Activated T-cell treated with anti-CD3 and anti-CD28 coated beads, Interleukin-2, amount 50 U/mL, for 1 hour (primary cell): Measurements from ENCODE around the gene CAMKMT.

Source experiments
- DNase-seq: peaks from one replicate; pipeline ENCODE4 v3.0.0-alpha.2; 2020

The CAMKMT gene

GRCh38 chr2:44779793-44780192, 418.0 kb downstream of the CAMKMT start:
- DNase-seq = no peak

DNA sequence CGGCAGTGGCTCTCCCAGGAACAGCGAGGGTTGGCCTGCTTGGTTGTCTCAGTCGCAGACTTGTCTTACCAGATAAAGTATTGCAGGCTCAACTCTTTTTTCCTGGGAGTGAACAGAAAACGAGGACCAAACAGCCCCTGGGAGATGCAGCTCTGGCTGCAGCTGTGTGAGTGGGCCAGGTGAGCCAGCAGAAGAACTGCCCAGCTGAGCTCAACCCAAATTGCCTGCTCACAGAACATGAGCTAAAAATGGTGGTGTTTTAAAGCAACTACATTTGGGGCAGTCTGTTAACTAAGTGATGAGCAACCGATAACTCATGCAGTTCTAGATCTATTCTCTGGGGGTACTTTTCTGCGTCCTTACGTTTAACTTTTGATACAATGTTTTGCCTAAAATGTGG, 418.7 kb downstream of the CAMKMT start:
- no peak for DNase-seq

DNA sequence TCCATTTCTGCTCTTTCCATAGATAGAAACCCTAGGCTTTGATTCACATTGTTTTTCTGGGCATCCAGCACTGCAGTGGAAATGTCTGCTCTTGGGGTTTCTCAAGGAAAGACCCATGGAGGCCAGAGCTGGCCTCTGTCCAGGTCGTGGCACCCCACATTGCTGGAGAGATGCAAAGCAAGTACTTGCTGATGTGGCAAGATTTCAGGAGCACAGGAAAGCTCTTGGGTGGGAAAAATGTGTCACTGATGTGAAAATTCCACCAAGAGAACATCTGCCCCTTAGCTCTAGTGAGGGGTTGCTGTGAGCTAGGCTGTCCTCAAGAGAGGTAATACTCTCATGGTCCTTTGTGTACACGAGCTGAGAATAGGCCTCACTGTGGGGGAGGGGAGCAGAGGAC, 423.7 kb downstream of the CAMKMT start:
- no peak for DNase-seq

DNA sequence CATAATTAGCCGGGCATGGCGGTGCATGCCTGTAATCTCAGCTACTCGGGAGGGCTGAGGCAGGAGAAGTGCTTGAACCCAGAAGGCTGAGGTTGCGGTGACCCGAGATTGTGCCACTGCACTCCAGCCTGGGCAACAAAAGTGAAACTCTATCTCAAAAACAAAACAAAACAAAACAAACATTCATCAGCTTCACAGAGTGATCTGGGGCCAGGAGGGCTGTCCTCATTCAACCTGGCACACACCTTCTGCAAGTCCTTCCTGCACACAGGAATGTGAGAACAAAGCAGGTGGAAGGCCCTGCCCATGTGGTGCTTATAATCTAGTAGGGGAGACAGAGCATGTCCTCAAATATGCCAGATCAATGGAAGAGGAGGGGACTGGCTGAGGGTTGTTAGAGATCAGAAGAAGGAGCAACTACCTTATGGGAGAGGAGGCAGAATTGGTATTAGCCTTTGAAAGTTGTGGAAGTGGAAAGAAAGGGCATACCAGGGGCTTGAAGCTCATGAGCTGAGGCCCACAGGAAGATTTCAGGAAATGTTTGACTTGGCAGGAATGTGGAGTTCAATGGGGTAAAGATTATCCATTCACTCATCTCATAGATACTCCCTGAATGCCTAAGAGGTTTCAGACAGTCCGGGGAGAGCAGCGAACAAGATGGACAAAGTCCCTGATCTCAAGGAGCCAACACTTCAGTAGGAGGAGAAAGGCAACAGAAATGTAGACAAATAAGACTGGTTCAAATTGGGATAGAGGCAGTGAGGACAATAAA, 424.5 kb downstream of the CAMKMT start:
- DNase-seq = no peak

DNA sequence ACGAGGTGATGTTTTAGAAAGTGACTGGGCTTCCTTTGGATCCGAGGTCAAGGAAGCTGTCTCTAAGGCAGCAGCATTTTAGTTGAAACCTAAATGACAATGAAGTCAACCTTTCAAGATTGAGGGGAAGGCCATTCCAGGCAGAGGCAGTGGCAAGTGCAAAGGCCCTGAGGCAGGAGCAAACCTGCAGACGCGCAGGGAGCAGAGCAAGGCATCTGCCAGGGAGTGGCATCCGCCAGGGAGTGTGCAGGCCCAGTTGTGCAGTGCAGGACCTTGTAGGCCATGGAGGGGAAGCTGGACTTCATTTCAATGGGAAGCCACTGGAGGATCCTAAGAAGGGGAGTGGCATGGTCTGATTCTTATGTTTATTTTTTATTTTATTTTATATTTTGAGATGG, 425.1 kb downstream of the CAMKMT start:
- DNase-seq = no peak

GRCh38 chr2:44787663-44788062, 425.9 kb downstream of the CAMKMT start:
- no peak for DNase-seq

DNA sequence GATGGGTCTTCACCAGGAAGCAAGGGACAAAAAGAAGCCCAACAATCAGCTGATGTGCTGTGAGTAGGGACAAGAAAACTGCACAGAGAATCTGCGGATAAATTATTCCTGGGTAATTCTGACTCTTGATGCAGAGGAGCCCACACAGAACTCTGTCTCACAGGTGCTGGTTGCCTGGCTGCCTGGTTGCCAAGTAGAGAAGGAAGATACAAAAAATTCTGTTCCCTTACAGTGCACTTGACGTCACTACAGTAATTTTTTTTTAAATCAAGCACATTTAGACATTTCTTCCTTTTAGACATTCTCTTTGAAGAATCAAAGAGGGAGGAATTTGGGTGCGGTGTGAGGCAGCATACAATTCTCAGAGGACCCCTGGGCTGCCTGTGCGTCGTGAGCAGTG, 427.7 kb downstream of the CAMKMT start:
- no peak for DNase-seq

GRCh38 chr2:44789971-44790721, 428.4 kb downstream of the CAMKMT start:
- no peak for DNase-seq

- no peak for DNase-seq
These were observed 431.6 kb downstream of the CAMKMT start for GRCh38 chr2:44793322-44793870.

DNA sequence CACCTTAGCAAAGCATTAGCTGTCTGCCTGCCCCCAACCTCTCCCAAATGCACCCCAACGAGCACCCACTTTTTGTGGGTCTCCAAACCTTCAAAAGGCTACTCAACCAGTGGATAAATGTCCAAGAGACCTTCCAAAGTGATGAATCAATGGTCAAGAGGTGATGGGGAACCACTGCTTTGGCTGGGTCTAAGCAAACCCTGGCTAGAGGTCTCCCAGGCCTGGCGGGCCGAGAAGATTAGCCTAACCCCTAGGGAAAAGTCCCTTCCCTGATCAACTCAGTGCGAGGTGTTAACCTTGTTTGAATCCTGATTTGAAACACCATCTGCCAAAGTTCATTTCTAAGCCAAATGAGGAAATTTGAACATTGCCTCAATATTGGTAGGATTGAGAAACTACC, 435.0 kb downstream of the CAMKMT start:
- DNase-seq = no peak

DNA sequence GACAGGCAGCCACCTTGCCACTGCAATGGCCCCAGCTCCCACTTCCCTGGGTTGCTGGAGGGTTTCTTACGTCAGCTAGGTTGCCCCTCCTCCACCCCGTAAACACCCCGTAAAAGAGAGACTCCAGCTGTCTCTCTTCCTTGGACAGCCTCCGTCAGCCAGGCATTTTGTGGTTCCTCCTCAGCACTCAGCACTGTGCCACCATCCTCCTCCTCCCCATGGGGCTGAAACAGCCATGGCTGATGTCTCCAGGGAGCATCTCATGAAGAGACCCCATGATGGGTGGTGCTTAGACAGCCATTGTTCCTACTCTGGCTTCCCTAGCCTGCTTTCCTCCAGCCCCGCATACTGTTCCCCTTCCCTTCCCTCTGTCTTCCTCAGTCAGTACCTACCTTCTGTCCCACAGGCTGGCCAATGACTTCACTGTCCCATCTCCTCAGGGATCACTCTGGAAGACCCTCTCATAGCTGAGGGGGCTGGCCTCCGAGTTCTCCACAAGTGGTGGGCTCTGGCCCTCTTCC, 436.5 kb downstream of the CAMKMT start:
- no peak for DNase-seq

DNA sequence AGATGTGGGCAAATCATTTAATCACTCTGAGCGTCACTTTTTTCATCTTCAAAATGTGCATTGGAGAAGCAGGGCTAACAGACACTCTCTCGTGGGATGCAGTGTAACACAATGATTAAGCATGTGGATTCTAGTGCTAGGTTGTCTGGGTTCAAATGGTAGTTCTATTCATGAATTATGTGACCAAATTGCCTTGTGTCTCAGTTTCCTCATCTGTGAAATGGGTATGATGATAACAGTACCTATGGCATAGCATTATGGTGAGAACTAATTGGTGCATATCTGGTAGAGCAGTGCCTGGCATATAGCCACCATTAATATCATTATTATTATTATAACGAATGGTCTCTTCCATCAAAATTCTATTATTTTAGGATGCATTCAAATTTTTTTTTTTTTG, 437.4 kb downstream of the CAMKMT start:
- no peak for DNase-seq

DNA sequence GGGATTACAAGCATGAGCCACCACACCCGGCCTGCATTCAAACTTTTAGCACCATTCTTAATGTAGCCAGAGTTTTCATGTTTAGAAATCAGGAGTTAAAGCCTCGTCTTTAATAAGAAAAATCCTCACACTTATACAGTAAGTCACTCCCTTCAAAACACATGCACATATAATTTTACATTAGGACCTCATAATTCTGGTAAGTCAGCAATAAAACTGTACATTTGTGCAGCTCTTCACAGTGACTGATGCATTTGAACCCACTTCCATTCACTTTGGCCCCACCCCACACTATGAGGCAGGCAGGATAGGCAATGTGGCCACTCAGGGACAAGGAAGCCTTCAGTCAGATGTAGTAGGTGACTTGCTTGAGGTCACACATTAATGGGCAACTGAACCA, 438.0 kb downstream of the CAMKMT start:
- DNase-seq = no peak

- DNase-seq = no peak
These were observed 439.6 kb downstream of the CAMKMT start for GRCh38 chr2:44801289-44801840.

DNA sequence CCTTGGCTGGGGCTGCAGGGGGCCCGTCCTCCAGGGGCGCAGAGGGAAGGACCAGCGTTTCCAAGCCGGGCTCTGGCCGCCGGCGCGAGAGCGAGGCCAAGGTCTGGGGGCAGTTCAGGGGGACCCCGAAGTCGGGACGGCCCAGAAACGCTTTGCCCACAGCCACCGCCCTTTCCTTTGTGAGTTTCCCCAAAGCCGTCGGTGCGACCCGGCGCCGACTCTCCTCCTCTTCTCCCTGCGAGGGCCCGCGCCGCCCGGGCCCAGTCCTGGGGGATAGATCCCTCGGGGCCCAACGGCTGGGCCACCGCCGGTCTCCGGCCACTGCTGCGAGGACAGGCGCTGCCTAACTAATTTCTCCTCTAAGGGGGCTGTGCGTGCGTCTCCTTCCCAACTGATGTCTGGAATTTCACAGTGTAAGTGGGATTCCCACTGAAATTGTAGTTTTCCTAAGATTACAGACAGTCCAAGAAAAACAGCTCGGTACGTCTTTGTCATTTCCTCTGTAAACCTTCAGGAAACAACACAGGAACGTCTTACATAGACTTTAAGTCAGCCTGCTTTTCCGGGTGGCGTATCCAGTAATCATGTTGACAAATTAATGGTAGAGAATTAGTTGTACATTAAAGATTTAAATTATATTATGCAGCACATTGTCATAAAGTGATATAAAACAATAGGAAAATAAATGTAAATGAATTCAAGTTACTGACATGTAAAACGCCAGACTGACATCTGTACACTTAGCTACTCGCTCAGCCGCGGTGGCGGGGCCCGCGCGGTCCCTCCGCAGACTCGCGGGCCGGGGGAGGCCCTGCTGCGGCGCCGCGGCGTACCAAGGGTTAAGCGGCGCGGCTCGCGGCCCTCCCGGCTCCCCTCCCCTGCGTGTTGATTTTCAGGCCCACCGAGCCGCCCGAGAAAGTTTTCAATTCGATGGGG, 440.4 kb downstream of the CAMKMT start:
- no peak for DNase-seq

DNA sequence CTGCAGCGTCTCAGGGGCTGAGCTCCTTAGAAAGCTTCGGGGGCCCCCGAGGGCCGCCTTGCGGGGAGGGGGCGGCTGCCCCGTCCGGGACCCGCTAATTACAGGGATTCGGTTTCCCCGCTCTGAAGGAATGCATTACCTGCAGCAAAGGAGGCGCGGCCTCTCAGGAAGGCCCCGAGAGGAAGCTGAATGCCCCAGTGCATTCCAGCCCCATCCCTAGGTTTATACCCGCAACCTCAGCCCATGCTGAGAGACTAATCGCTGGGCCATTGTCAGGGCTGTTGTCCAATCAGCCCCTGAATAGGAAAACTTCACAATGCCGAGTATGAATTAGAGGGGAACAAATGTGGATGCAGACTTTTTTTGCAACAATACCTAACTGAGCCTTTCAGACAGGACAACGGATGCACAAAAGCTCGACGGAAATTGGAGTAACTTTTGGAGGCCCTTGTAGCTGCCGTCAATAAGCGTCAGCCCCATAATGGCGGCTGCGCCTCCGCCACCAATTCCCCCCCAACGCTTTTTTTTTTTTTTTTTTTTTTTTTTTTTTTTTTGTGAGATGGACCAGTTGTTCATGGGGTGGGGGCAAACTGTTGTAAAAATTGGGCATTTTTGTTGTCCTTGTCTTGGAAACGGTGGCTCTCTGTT, 441.2 kb downstream of the CAMKMT start:
- no peak for DNase-seq

- DNase-seq = no peak
These were observed 442.9 kb downstream of the CAMKMT start for GRCh38 chr2:44804406-44805265.

GRCh38 chr2:44805401-44806235, 443.9 kb downstream of the CAMKMT start:
- no peak for DNase-seq

- DNase-seq = no peak
These were observed 445.7 kb downstream of the CAMKMT start for GRCh38 chr2:44807201-44808025.
